ELF-1 (cell line): ENCODE measurements around the gene CDH4.

Experiments used
- DNase-seq: peaks from one replicate; pipeline ENCODE4 v3.0.0-alpha.2; 2016; ENCODE audit warnings: low read depth, low spot score

Gene CDH4

GRCh38 chr20:61986762-61987321 lies 734.8 kb downstream of the CDH4 start:
- no peak for DNase-seq

- DNase-seq = no peak
These were observed 736.6 kb downstream of the CDH4 start for GRCh38 chr20:61988665-61989064.

GRCh38 chr20:61989741-61990140 lies 737.7 kb downstream of the CDH4 start:
- DNase-seq = no peak
